ENCODE results near the gene CTNND2. TPM values are rescaled to one million over a fixed set of nuclear protein-coding genes. Genes with fewer than 3 reads are reported as not detected.
"Not testable (repeated sequence)": the region's sequence is repeated elsewhere in the genome, so short reads cannot be mapped to it uniquely, and the experiment has no call there.

The CTNND2 gene
- total and polyA plus RNA-seq, 10 donors: 0.93 to 51.0 (median 21.5) TPM

DNA sequence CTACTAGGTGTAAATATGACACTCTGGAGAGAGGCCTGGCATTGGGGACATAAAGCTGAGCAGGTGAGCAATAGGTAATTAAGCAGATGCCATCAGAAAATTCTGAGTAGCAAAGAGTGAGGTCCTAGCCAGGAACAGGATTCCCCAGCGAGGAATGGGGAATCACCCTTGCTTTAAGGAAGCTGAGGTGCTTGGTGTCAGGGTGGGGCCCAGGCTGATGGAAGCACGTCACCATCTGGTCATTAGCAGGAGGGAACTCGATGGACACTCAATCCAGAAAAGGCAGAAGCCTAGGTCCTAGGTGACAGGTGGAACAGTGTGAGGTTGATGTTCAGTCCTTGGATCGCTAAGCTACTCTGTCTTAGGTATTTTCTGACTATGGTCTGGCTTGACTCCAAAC lies 580.5 kb downstream of the CTNND2 start:
- intact Hi-C loops (cut with DNase I; ENCODE audit: low total_unique reads): no loop called here
- WGBS, 5 donors: 69 to 79% (median 71%) methylated on average over 4 of the region's 4 CpGs
- H3K36me3 ChIP-seq: no peaks in the 10 kb centered on the region
- TF ChIP-seq POLR2A (IDR thresholded peaks at IDR 0.05) (no peak), CTCF (IDR thresholded peaks at IDR 0.05 in 8 of 11, conservative IDR thresholded peaks at IDR 0.05 in 3 of 11) (no peak)
- no peak for DNase-seq
- H3K9me3 ChIP-seq: no peaks in the 10 kb centered on the region
- peak overlapping the region in 7 of 8 donors; percentile 14 to 67 (median 45) for H3K27ac ChIP-seq
- H3K4me1 ChIP-seq: peaks cover 0 to 16% (median 2%) of the 10 kb centered on the region in 6 donors
- H3K27me3 ChIP-seq (replicated peaks in 1 of 7): no peaks in the 10 kb centered on the region
- H3K4me3 ChIP-seq: no peak overlapping the region

DNA sequence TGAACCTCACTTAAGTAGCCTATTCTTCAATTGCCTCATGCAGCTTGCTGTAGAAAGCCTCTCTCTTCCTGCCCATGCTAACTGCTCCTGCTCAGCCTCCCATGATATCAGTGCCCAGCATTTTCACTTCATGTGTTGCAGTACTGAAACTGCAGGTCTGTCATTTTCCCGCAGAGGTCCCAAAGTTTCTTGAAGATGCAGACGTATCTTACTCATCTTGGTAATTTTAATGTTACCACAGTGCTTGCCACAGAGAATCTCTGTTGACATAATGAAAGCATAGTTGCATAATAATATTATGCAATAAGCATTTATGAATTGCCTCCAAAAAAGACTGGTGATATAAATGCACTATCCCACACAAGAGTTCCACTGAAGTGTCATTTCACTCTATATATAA lies 582.1 kb downstream of the CTNND2 start:
- H3K4me3 ChIP-seq: no peak overlapping the region
- WGBS, 5 donors: 29 to 66% (median 42%) methylated on average over 2 of the region's 2 CpGs
- no peak for DNase-seq
- H3K27me3 ChIP-seq (replicated peaks in 1 of 7): no peaks in the 10 kb centered on the region
- no peaks in the 10 kb centered on the region for H3K36me3 ChIP-seq
- H3K9me3 ChIP-seq: no peaks in the 10 kb centered on the region
- intact Hi-C loops (cut with DNase I; ENCODE audit: low total_unique reads): no loop called here
- TF ChIP-seq POLR2A (IDR thresholded peaks at IDR 0.05) (no peak), POLR2AphosphoS5 (IDR thresholded peaks at IDR 0.05) (no peak), CTCF (IDR thresholded peaks at IDR 0.05 in 8 of 11, conservative IDR thresholded peaks at IDR 0.05 in 3 of 11) (no peak)
- peak overlapping the region in 1 of 8 donors; percentile 17 for H3K27ac ChIP-seq
- peaks cover 0 to 16% (median 2%) of the 10 kb centered on the region in 6 donors for H3K4me1 ChIP-seq

DNA sequence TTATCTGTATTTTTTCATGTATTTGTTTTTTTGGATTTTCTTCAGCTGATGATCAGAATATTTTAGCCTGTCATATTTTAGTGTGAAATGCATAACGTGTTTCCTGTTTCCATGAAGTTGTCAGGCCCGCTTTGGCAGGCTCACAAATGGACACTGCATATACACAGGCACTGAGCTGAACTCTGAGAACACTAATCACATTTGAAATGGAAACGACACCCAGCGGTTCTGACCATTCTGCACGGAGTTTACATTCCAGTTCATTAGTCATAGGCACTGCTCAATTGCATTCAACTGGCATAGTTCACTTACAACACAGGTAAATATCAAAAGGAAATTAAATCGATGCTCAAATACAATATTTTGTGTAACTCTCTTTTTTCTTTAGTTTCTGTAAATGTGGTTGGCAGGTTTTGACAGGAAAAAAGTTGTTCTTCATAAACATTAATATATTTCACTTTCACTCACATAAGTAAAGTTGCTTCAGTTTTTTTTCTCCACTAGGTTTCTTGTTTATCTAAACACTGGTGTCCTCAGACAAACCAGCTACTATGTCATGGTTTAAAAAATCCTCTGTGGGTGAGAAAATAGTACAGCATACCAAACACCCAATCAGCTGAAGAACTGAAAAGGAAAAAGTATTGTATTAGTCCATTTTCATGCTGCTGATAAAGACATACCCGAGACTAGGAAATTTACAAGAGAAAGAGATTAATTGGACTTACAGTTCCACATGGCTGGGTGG lies 584.2 kb downstream of the CTNND2 start:
- no peak for DNase-seq
- 73 to 86% (median 81%) methylated on average over 7 of the region's 7 CpGs for WGBS, 5 donors
- intact Hi-C loops (cut with DNase I; ENCODE audit: low total_unique reads): no loop called here

GRCh38 chr5:11313694-11314093 lies 590.6 kb downstream of the CTNND2 start:
- intact Hi-C loops (cut with DNase I; ENCODE audit: low total_unique reads); H3K27me3 ChIP-seq (replicated peaks in 1 of 7); DNase-seq; H3K36me3 ChIP-seq; H3K4me3 ChIP-seq; H3K4me1 ChIP-seq; H3K27ac ChIP-seq: not testable (repeated sequence)
- H3K9me3 ChIP-seq: peaks cover 0 to 16% (median 10%) of the 10 kb centered on the region in 8 donors
- WGBS, 5 donors: 43 to 57% (median 54%) methylated on average over 7 of the region's 7 CpGs

More for the DNA sequence above, 584.2 kb downstream of the CTNND2 start:
- H3K27me3 ChIP-seq (replicated peaks in 1 of 7): no peaks in the 10 kb centered on the region
- H3K27ac ChIP-seq: peak overlapping the region in 1 of 8 donors; percentile 27
- H3K9me3 ChIP-seq: no peaks in the 10 kb centered on the region
- H3K4me1 ChIP-seq: peaks cover 0 to 16% (median 2%) of the 10 kb centered on the region in 6 donors
- TF ChIP-seq CTCF (IDR thresholded peaks at IDR 0.05 in 8 of 11, conservative IDR thresholded peaks at IDR 0.05 in 3 of 11): no peak
- no peak for TF ChIP-seq POLR2A (IDR thresholded peaks at IDR 0.05)
- no peak for TF ChIP-seq POLR2AphosphoS5 (IDR thresholded peaks at IDR 0.05)
- H3K4me3 ChIP-seq: no peak overlapping the region
- no peaks in the 10 kb centered on the region for H3K36me3 ChIP-seq
